HG03342 (cell line): ENCODE results near the gene COP1.

Experiments used
- ATAC-seq: cut with Tn5 transposase; IDR thresholded peaks from one replicate; pipeline ENCODE4 v1.9.1; 2021; ENCODE audit warnings: mild to moderate bottlenecking, moderate library complexity; ENCODE audit not compliant: unreplicated experiment

COP1 gene

DNA sequence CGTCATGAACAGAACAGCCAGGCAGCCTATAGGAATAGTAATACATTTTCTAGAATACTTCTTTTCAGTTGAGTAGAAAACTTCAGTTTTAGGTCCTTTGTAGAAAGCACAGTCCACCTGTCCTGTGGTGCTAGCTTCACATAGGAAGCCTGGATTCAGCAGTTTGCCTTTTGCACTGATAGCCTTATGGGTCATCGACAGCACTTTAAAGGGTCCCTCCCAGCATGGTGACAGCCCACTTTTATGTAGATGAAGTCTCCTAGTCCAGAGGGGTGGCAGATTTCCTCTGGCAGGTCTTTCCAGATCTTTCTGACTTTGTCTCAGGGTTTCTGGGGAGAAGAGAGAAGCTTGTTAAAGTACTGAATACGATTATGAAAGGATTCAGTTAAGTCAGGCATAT is 302.3 kb downstream of the COP1 start:
- no peak for ATAC-seq

DNA sequence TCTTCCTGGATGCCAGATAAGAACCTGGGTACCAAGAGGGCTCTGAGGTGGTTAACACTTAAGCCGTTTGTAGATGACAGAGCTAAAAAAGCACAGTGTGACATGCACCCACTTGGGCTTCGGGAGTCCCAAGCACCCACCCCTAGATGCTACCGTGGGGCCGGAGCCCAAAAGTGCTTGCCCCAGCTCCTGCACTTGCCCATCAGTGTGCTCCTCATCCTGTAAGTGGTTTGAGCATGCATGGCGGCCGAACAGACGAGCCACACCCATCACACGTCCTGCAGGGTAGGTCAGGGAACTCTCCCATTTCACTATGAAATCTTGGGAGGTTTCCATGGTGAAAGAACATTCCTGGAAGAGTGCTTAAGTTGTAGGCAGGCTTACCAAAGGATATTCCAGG is 304.8 kb downstream of the COP1 start:
- no peak for ATAC-seq

DNA sequence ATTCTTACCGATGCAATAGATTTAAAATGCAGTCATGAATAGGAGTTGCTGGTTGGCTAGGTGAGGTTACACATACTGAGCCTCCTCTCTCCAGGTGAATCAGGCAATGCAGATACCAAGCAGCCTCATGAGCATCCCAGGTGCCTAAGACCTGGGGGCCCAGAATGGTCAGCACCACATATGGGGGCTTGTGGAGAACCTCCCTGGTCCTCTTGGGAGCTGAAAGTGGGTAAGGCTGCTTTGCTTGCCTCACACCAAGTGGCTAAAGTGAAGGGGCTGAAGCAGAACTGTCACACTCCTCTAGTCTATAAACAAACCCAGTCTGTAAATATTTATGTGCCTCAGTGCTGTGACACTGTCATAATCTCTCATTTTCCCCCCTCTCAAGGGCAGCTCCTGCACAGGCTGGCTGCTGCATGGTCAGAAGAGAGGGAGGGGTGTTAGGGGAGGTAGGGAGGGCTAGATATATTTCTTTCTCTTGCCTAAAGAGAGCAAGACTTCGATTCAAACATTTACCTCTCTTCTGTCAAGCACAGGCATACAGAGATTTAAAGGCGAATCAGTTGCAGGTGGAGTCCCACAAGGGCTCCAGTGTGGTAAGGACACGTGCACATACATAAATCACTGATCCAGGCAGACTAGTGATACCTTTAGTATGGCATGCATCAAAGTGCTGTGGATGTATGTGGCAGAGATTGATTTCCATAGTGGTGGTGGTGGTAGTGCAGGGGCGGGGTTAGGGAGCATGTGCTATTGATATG is 305.8 kb downstream of the COP1 start:
- no peak for ATAC-seq

DNA sequence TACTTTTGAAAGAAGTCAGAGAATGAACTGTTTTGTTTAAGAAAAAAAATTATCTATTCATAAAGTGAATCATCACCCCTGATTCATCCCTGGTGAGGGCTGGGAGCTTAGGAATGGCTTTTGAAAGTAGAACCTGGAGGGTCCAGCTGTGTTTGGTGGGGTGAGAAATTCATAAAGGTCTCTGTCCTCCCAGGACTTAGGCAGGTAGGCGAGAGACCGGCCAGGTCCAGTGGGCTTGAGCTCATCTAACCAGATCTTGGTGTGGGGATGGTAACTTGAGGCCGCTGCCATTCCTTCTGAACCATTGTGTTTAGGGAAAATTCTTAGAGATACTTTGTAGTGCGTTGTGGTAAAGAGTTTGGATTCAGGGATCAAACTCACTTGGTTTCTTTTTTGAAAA is 306.9 kb downstream of the COP1 start:
- ATAC-seq, result no peak

GRCh38 chr1:175895966-175896365 is 311.1 kb downstream of the COP1 start:
- ATAC-seq, result no peak
